Measurements from ENCODE around the gene MICAL2.

DNA sequence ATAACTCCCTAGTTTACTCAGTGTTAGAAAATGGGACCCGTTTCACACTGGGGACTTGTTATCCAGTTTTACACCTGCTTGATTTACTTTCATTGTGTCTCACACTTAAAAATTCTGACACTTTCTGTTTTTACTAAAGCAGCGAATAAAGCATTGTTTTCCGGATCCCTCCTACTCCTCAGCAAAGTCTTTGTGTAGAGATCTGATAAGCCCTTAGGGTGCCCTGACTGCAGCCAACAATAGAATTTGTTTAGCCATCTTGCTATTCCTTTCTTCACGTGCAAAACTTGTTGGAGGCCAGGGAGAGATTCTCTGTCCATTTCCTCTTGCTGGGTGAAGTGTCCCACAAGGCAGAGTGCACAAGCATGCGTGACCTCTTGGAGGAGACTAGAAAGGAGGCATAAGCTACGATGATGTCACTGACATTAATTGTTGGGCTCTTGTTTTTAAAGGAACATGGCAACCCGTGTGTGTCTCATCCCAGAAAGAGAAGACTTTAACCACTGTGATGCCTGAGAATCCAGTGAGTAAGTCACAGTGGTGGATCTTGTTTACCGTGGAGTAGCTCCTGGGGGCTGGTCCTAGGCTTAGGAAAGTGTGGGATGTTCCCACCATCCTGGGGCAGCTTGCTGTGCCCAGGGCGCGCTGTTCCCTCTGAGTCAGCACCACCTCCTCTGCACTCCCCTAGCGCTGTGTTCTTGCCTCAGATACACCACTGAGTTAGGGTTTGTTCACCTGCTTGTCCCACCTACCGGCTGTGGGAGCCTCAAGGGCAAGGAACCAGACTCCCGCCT, 27.7 kb downstream of the MICAL2 start:
- TF ChIP-seq, protein P1, sequence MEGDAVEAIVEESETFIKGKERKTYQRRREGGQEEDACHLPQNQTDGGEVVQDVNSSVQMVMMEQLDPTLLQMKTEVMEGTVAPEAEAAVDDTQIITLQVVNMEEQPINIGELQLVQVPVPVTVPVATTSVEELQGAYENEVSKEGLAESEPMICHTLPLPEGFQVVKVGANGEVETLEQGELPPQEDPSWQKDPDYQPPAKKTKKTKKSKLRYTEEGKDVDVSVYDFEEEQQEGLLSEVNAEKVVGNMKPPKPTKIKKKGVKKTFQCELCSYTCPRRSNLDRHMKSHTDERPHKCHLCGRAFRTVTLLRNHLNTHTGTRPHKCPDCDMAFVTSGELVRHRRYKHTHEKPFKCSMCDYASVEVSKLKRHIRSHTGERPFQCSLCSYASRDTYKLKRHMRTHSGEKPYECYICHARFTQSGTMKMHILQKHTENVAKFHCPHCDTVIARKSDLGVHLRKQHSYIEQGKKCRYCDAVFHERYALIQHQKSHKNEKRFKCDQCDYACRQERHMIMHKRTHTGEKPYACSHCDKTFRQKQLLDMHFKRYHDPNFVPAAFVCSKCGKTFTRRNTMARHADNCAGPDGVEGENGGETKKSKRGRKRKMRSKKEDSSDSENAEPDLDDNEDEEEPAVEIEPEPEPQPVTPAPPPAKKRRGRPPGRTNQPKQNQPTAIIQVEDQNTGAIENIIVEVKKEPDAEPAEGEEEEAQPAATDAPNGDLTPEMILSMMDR (IDR thresholded peaks at IDR 0.05 in 4 of 5, conservative IDR thresholded peaks at IDR 0.05 in 1 of 5): no peak
- no peak for TF ChIP-seq POLR2A (IDR thresholded peaks at IDR 0.05)

All from gastrocnemius medialis (tissue), 4 donors.